NB4 (cell line): Measurements from ENCODE around the gene PDE3A.

ENCODE experiments used
- MYC ChIP-seq: IDR thresholded peaks from 2 replicates; pipeline ENCODE4 v1.6.1; 2011; ENCODE audit warnings: low read depth, low read length
- POLR2A ChIP-seq: IDR thresholded peaks from 2 replicates; pipeline ENCODE4 v1.6.1; 2011; ENCODE audit warnings: mild to moderate bottlenecking; ENCODE audit not compliant: insufficient read length; ENCODE audit errors: extremely low read depth
- TF ChIP-seq, protein P1 (sequence below): IDR thresholded peaks from one replicate; pipeline ENCODE4 v1.5.1; 2012; ENCODE audit warnings: low read depth, low read length

DNA sequence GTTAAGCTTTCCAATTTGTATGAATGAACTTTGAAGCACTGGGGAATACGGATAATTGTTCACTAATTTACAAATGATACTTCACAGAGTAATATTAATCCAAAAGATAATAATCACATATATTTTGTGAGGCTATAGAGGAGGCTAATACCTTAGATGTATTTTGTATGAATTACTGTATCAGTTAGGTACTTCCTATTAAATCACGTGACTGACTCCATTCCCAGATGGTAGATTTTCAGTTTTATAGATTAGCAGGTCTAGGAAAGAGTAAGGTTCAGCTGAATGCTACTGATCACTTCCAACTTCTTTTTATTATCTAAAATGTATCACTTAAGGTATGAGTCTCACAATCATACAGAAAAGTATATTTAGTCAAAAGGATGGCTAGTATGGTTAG, 133.6 kb downstream of the PDE3A start:
- TF ChIP-seq, protein P1, sequence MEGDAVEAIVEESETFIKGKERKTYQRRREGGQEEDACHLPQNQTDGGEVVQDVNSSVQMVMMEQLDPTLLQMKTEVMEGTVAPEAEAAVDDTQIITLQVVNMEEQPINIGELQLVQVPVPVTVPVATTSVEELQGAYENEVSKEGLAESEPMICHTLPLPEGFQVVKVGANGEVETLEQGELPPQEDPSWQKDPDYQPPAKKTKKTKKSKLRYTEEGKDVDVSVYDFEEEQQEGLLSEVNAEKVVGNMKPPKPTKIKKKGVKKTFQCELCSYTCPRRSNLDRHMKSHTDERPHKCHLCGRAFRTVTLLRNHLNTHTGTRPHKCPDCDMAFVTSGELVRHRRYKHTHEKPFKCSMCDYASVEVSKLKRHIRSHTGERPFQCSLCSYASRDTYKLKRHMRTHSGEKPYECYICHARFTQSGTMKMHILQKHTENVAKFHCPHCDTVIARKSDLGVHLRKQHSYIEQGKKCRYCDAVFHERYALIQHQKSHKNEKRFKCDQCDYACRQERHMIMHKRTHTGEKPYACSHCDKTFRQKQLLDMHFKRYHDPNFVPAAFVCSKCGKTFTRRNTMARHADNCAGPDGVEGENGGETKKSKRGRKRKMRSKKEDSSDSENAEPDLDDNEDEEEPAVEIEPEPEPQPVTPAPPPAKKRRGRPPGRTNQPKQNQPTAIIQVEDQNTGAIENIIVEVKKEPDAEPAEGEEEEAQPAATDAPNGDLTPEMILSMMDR: no peak
- TF ChIP-seq POLR2A (no peak), MYC (no peak)
